ENCODE measurements around the gene QRICH2.
"Not testable (repeated sequence)": the region's sequence is repeated elsewhere in the genome, so short reads cannot be mapped to it uniquely, and the experiment has no call there.

The QRICH2 gene

GRCh38 chr17:76250141-76250540 is 57.9 kb downstream of the QRICH2 start:
- no peak for DNase-seq (ENCODE audit: low read depth, low spot score)

GRCh38 chr17:76248013-76248782 is 59.9 kb downstream of the QRICH2 start:
- no peak for DNase-seq (ENCODE audit: low read depth, low spot score)

- DNase-seq (ENCODE audit: low read depth, low spot score), result no peak
Measured at GRCh38 chr17:76247304-76247703, 60.8 kb downstream of the QRICH2 start.

GRCh38 chr17:76246080-76247066 is 61.7 kb downstream of the QRICH2 start:
- DNase-seq (ENCODE audit: low read depth, low spot score), result peak; percentile 49

- DNase-seq (ENCODE audit: low read depth, low spot score), result not testable (repeated sequence)
Measured at GRCh38 chr17:76244721-76245120, 63.4 kb downstream of the QRICH2 start.

- DNase-seq (ENCODE audit: low read depth, low spot score), result no peak
Measured at GRCh38 chr17:76243826-76244679, 64.0 kb downstream of the QRICH2 start.

GRCh38 chr17:76241691-76242255 is 66.3 kb downstream of the QRICH2 start:
- DNase-seq (ENCODE audit: low read depth, low spot score), result no peak

GRCh38 chr17:76241204-76241538 is 66.9 kb downstream of the QRICH2 start:
- DNase-seq (ENCODE audit: low read depth, low spot score), result no peak

- DNase-seq (ENCODE audit: low read depth, low spot score), result no peak
Measured at GRCh38 chr17:76240461-76241203, 67.4 kb downstream of the QRICH2 start, which contains the start of gene RNF157. RNF157 (minus strand) TSS chr17:76240493; CDS start chr17:76240240, 253 bp downstream.

GRCh38 chr17:76239538-76240274 is 68.4 kb downstream of the QRICH2 start:
- DNase-seq (ENCODE audit: low read depth, low spot score), result no peak

GRCh38 chr17:76238847-76239537 is 69.1 kb downstream of the QRICH2 start:
- no peak for DNase-seq (ENCODE audit: low read depth, low spot score)

GRCh38 chr17:76237859-76238313 is 70.2 kb downstream of the QRICH2 start:
- no peak for DNase-seq (ENCODE audit: low read depth, low spot score)

GRCh38 chr17:76236603-76237002 is 71.5 kb downstream of the QRICH2 start:
- no peak for DNase-seq (ENCODE audit: low read depth, low spot score)

- DNase-seq (ENCODE audit: low read depth, low spot score), result no peak
Measured at GRCh38 chr17:76235883-76236282, 72.2 kb downstream of the QRICH2 start.

- no peak for DNase-seq (ENCODE audit: low read depth, low spot score)
Measured at GRCh38 chr17:76234354-76234679, 73.8 kb downstream of the QRICH2 start.

- DNase-seq (ENCODE audit: low read depth, low spot score), result no peak
Measured at GRCh38 chr17:76233588-76234353, 74.3 kb downstream of the QRICH2 start.

GRCh38 chr17:76232342-76232741 is 75.7 kb downstream of the QRICH2 start:
- no peak for DNase-seq (ENCODE audit: low read depth, low spot score)

GRCh38 chr17:76226749-76227148 is 81.3 kb downstream of the QRICH2 start:
- DNase-seq (ENCODE audit: low read depth, low spot score), result not testable (repeated sequence)
